Cardiac fibroblast (primary cell): ENCODE results near the gene SNAP29.
A peak's percentile ranks its signal among the peaks of the same experiment; 100 is the strongest.
"Not testable (repeated sequence)": the region's sequence is repeated elsewhere in the genome, so short reads cannot be mapped to it uniquely, and the experiment has no call there.

Experiments used
- DNase-seq, 2 donors: peaks; one replicate each; pipeline versions ENCODE4 v3.0.0 to v3.0.0-alpha.2; 2010; ENCODE audit warnings: low read depth in 2 of 2
- H3K4me3 ChIP-seq, 2 donors: replicated peaks in 1 of 2; 1 replicate in 1 of 2; 2 replicates in 1 of 2; pipeline ENCODE4 v1.5.1; 2011; ENCODE audit warnings: low read depth in 2 of 2, low read length in 2 of 2, mild to moderate bottlenecking in 2 of 2, moderate library complexity in 1 of 2
- CTCF ChIP-seq: IDR thresholded peaks from one replicate; pipeline ENCODE4 v1.5.1; 2011; ENCODE audit warnings: low read depth, mild to moderate bottlenecking, low read length, inconsistent platforms

The SNAP29 gene

DNA sequence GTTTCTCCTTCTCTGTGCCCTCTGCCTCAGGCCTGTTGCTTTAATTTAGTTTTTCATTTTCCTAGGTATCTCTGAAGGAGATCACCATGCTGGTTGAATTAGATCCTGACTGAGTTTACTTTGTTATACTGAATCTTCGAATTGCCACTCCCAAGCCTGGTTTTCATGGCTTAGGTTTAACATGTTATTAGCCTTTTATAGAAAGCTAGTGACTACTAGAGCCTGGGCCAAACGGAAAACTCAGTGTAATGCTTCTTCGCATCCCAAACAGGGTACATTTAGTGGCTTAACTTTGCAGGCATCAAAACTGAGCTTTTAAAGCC, 62.0 kb downstream of the SNAP29 start:
- peak overlapping the region in 1 of 2 donors; percentile 97 for H3K4me3 ChIP-seq
- no peak for TF ChIP-seq CTCF
- no peak for DNase-seq

DNA sequence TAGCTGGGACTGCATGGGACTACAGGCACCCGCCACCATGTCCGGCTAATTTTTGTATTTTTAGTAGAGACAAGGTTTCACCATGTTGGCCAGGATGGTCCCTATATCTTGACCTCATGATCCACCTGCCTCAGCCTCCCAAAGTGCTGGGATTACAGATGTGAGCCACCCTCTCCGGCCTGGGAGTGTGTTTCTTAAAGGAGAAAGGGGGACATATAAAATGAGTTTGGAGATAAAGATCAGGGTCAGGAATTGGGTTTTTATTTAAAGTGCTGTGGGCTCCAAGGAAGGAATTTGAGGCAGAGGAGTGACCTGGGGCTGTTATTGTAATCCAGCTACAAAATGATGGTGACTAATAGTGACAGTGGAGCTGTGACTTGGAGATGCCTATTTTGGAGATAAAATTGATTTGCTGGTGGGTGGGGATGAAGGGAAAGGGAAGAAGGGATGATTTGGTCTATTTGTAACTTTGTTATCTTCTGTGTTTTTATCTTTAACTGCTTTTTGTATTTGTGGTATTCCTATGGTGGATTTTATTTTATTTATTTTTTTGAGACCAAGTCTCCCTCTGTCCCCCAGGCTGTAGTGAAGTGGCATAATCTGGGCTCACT, 63.4 kb downstream of the SNAP29 start:
- no peak for DNase-seq
- no peak for TF ChIP-seq CTCF
- H3K4me3 ChIP-seq: no peak overlapping the region

- no peak for TF ChIP-seq CTCF
- H3K4me3 ChIP-seq: no peak overlapping the region
- DNase-seq: no peak
These were observed 67.4 kb downstream of the SNAP29 start for GRCh38 chr22:20926243-20926642.

GRCh38 chr22:20927940-20928572, 69.2 kb downstream of the SNAP29 start:
- no peak for DNase-seq
- H3K4me3 ChIP-seq: no peak overlapping the region
- no peak for TF ChIP-seq CTCF

DNA sequence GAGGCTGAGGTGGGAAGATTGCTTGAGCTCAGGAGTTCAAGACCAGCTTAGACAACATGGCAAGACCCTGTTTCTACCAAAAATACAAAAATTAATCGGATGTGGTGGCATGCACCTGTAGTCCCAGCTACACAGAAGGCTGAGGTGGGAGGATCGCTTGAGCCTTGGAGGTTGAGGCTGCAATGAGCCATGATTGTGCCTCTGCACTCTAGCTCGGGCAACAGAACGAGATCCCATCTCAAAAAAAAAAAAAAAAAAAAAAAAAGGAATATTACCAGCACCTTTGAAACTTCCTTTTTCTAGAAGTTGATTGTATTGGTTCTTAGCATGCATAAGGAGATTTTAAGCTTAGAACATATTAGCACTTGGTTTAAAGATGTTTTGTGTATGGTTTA, 69.8 kb downstream of the SNAP29 start:
- no peak for TF ChIP-seq CTCF
- DNase-seq: no peak
- no peak overlapping the region for H3K4me3 ChIP-seq

- no peak overlapping the region for H3K4me3 ChIP-seq
- DNase-seq: no peak
- no peak for TF ChIP-seq CTCF
These were observed 71.2 kb downstream of the SNAP29 start for GRCh38 chr22:20930004-20930403.

- not testable (repeated sequence) for H3K4me3 ChIP-seq, DNase-seq
These were observed 71.6 kb downstream of the SNAP29 start for GRCh38 chr22:20930435-20930834.
